AG09319 (cell line): ENCODE data around the gene C1orf105.

Experiments used
- DNase-seq: peaks from one replicate; pipeline ENCODE4 v3.0.0-alpha.2; 2010; ENCODE audit warnings: low read depth; ENCODE audit errors: extremely low read depth
- CTCF ChIP-seq: IDR thresholded peaks from 2 replicates; pipeline ENCODE4 v1.5.1; 2011; ENCODE audit warnings: low read depth, mild to moderate bottlenecking, inconsistent platforms, low read length, moderate library complexity

C1orf105 gene

GRCh38 chr1:172450524-172450885, 30.0 kb downstream of the C1orf105 start:
- DNase-seq: no peak
- TF ChIP-seq CTCF: no peak

- no peak for TF ChIP-seq CTCF
- DNase-seq: no peak
Observed at GRCh38 chr1:172451002-172451443, 30.5 kb downstream of the C1orf105 start.

GRCh38 chr1:172452536-172453152, 32.2 kb downstream of the C1orf105 start:
- TF ChIP-seq CTCF: no peak
- no peak for DNase-seq

GRCh38 chr1:172453153-172453545, 32.7 kb downstream of the C1orf105 start:
- no peak for DNase-seq
- no peak for TF ChIP-seq CTCF

- TF ChIP-seq CTCF: no peak
- no peak for DNase-seq
Observed at GRCh38 chr1:172453607-172454006, 33.1 kb downstream of the C1orf105 start.

GRCh38 chr1:172455451-172455850, 35.0 kb downstream of the C1orf105 start:
- DNase-seq: no peak
- TF ChIP-seq CTCF: no peak

GRCh38 chr1:172456344-172456769, 35.9 kb downstream of the C1orf105 start:
- TF ChIP-seq CTCF: no peak
- no peak for DNase-seq
